ENCODE results near the gene RFFL. TPM values are rescaled to one million over a fixed set of nuclear protein-coding genes. Genes with fewer than 3 reads are reported as not detected.
A peak's percentile ranks its signal among the peaks of the same experiment; 100 is the strongest.
"Not testable (repeated sequence)": the region's sequence is repeated elsewhere in the genome, so short reads cannot be mapped to it uniquely, and the experiment has no call there.

RFFL gene
- total RNA-seq, 1 donor from 2014 or later: 22.9 TPM

DNA sequence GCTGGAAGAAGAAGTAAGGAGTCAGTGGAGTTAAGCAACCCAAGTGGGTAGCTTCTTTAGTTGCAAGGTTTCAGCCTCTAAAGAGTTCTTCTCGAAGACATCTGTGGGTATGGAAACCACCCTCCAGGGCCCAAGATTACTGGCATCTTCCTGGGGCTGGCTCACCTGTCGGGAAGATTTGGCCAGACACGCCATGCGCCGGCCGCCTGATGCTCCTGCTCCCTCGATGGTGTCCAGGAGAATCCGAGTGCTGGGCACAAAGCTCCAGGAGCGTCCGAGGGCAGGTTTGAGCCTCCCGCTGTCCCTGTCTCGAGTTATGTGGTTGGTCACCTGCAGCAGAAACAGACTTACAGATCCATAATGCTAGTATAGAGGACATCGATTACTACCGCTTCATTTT is 37.5 kb upstream of the RFFL start:
- no peak for DNase-seq (ENCODE audit: extremely low spot score, unreplicated experiment)
- Mint-ChIP-seq H3K9me3 (ENCODE audit: unreplicated experiment) (no peaks in the 10 kb centered on the region), H3K27ac (ENCODE audit: unreplicated experiment) (no peak overlapping the region), H3K36me3 (ENCODE audit: unreplicated experiment) (peaks cover 26% of the 10 kb centered on the region), H3K4me3 (ENCODE audit: unreplicated experiment) (no peak overlapping the region), H3K4me1 (ENCODE audit: unreplicated experiment) (no peaks in the 10 kb centered on the region), H3K27me3 (ENCODE audit: unreplicated experiment) (no peaks in the 10 kb centered on the region)
- TF ChIP-seq, protein P1, sequence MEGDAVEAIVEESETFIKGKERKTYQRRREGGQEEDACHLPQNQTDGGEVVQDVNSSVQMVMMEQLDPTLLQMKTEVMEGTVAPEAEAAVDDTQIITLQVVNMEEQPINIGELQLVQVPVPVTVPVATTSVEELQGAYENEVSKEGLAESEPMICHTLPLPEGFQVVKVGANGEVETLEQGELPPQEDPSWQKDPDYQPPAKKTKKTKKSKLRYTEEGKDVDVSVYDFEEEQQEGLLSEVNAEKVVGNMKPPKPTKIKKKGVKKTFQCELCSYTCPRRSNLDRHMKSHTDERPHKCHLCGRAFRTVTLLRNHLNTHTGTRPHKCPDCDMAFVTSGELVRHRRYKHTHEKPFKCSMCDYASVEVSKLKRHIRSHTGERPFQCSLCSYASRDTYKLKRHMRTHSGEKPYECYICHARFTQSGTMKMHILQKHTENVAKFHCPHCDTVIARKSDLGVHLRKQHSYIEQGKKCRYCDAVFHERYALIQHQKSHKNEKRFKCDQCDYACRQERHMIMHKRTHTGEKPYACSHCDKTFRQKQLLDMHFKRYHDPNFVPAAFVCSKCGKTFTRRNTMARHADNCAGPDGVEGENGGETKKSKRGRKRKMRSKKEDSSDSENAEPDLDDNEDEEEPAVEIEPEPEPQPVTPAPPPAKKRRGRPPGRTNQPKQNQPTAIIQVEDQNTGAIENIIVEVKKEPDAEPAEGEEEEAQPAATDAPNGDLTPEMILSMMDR (IDR thresholded peaks at IDR 0.05): no peak

DNA sequence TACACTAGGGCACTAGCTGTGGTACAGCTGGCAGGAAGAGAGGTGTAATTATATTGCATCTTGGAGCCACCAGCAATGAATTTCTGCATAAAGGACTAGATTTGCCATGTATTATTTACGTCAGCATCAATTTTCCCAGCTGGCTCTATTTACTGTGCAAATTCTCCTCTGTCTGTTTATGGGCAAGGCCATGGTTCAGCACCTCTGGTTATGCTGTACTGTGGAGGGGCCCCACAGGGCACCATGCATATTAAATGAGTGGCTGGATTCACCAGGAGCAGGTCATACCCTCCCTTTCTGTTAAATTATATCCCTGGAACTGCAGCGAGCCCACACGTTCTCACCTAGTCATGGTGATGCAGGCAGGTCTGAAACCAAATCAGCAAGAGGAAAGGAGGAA is 36.4 kb upstream of the RFFL start:
- no peak for DNase-seq (ENCODE audit: extremely low spot score, unreplicated experiment)
- no peaks in the 10 kb centered on the region for H3K27me3 Mint-ChIP-seq (ENCODE audit: unreplicated experiment)
- peaks cover 18% of the 10 kb centered on the region for H3K36me3 Mint-ChIP-seq (ENCODE audit: unreplicated experiment)
- H3K27ac Mint-ChIP-seq (ENCODE audit: unreplicated experiment): no peak overlapping the region
- no peaks in the 10 kb centered on the region for H3K9me3 Mint-ChIP-seq (ENCODE audit: unreplicated experiment)
- TF ChIP-seq, protein P1 (IDR thresholded peaks at IDR 0.05): no peak
- H3K4me3 Mint-ChIP-seq (ENCODE audit: unreplicated experiment): no peak overlapping the region
- peaks cover 1% of the 10 kb centered on the region for H3K4me1 Mint-ChIP-seq (ENCODE audit: unreplicated experiment)

DNA sequence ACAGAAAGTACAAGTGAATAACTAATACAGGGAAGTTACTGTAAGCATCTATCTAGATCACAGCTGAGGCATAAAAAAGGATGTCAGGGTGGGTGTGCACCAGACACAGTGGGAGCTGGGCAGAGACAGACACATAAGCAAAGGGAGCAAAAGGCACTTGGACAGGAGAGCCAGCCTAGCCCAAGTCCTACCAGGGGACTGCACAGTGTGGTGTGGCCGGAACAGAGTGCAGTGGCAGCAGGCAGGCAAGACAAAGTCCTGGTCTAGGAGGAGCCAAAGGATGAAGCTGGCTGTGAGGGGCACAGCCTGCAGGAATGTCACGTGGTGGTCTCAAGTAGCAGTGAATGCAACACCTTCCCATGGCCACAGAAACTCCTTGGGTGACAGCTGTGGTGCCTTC is 34.3 kb upstream of the RFFL start:
- H3K9me3 Mint-ChIP-seq (ENCODE audit: unreplicated experiment): no peaks in the 10 kb centered on the region
- H3K36me3 Mint-ChIP-seq (ENCODE audit: unreplicated experiment): peaks cover 15% of the 10 kb centered on the region
- no peaks in the 10 kb centered on the region for H3K27me3 Mint-ChIP-seq (ENCODE audit: unreplicated experiment)
- H3K27ac Mint-ChIP-seq (ENCODE audit: unreplicated experiment): no peak overlapping the region
- no peak overlapping the region for H3K4me3 Mint-ChIP-seq (ENCODE audit: unreplicated experiment)
- peaks cover 2% of the 10 kb centered on the region for H3K4me1 Mint-ChIP-seq (ENCODE audit: unreplicated experiment)
- TF ChIP-seq, protein P1 (IDR thresholded peaks at IDR 0.05): no peak
- peak; percentile 68 for DNase-seq (ENCODE audit: extremely low spot score, unreplicated experiment)

DNA sequence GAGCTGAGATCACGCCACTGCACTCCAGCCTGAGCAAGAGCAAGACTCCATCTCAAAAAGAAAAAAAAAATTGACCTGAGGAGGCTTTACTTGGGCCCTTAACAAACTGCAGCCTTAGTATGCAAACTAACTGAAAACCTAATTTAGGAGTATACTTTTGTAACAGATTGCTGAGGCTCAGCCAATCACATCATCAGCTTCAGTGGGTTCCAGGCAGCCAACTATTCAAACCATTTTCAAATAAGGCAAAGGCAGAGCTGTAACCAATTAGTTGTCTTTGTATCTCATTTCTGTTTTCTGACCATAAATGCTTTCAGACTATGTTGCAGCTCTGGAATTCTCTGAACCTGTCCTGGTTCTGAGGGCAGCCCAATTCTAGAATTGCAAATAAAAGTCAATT is 32.2 kb upstream of the RFFL start:
- H3K27ac Mint-ChIP-seq (ENCODE audit: unreplicated experiment): no peak overlapping the region
- H3K4me1 Mint-ChIP-seq (ENCODE audit: unreplicated experiment): peaks cover 2% of the 10 kb centered on the region
- peaks cover 15% of the 10 kb centered on the region for H3K36me3 Mint-ChIP-seq (ENCODE audit: unreplicated experiment)
- no peak for DNase-seq (ENCODE audit: extremely low spot score, unreplicated experiment)
- no peaks in the 10 kb centered on the region for H3K27me3 Mint-ChIP-seq (ENCODE audit: unreplicated experiment)
- no peaks in the 10 kb centered on the region for H3K9me3 Mint-ChIP-seq (ENCODE audit: unreplicated experiment)
- TF ChIP-seq, protein P1 (IDR thresholded peaks at IDR 0.05): no peak
- no peak overlapping the region for H3K4me3 Mint-ChIP-seq (ENCODE audit: unreplicated experiment)

DNA sequence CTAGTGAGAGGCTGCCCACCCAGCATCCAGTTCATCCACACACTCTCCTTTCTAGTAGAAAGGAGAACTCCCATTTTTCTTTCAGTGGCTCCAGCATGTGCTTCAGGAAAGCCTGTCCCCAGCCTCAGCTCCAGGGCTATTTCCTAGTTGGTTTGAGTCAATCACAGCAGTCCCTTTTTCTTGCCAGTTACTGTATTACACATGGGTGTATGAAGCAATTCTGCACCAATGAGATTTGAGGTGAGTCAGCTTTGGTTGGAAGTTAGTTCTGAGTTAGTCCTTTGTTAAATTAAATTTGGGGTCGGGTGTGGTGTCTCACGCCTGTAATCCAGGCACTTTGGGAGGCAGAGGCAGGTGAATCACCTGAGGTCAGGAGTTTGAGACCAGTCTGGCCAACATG is 31.4 kb upstream of the RFFL start:
- DNase-seq (ENCODE audit: extremely low spot score, unreplicated experiment): no peak
- peaks cover 2% of the 10 kb centered on the region for H3K4me1 Mint-ChIP-seq (ENCODE audit: unreplicated experiment)
- no peak overlapping the region for H3K4me3 Mint-ChIP-seq (ENCODE audit: unreplicated experiment)
- TF ChIP-seq, protein P1 (IDR thresholded peaks at IDR 0.05): no peak
- no peaks in the 10 kb centered on the region for H3K9me3 Mint-ChIP-seq (ENCODE audit: unreplicated experiment)
- H3K36me3 Mint-ChIP-seq (ENCODE audit: unreplicated experiment): peaks cover 10% of the 10 kb centered on the region
- H3K27ac Mint-ChIP-seq (ENCODE audit: unreplicated experiment): no peak overlapping the region
- H3K27me3 Mint-ChIP-seq (ENCODE audit: unreplicated experiment): no peaks in the 10 kb centered on the region

DNA sequence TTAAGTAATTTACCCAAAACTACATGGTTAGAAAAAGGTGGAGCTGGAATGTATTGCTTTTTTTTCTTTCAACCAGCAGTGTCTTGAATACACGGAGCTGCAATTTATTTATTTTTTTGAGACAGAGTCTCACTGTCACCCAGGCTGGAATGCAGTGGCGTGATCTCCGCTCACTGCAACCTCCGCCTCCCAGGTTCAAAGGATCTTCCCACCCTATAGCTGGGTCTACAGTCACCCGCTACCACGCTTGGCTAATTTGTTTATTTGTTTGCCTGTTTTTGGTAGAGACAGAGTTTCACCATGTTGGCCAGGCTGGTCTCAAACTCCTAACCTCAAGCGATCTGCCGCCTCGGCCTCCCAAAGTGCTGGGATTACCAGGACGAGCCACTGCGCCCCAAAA is 27.2 kb upstream of the RFFL start:
- not testable (repeated sequence) for H3K27ac Mint-ChIP-seq (ENCODE audit: unreplicated experiment); H3K9me3 Mint-ChIP-seq (ENCODE audit: unreplicated experiment); H3K4me3 Mint-ChIP-seq (ENCODE audit: unreplicated experiment); DNase-seq (ENCODE audit: extremely low spot score, unreplicated experiment); H3K27me3 Mint-ChIP-seq (ENCODE audit: unreplicated experiment); H3K36me3 Mint-ChIP-seq (ENCODE audit: unreplicated experiment)
- H3K4me1 Mint-ChIP-seq (ENCODE audit: unreplicated experiment): peaks cover 23% of the 10 kb centered on the region

Data from osteocyte (in vitro differentiated cells).